Measurements from ENCODE around the gene PCNX2.

DNA sequence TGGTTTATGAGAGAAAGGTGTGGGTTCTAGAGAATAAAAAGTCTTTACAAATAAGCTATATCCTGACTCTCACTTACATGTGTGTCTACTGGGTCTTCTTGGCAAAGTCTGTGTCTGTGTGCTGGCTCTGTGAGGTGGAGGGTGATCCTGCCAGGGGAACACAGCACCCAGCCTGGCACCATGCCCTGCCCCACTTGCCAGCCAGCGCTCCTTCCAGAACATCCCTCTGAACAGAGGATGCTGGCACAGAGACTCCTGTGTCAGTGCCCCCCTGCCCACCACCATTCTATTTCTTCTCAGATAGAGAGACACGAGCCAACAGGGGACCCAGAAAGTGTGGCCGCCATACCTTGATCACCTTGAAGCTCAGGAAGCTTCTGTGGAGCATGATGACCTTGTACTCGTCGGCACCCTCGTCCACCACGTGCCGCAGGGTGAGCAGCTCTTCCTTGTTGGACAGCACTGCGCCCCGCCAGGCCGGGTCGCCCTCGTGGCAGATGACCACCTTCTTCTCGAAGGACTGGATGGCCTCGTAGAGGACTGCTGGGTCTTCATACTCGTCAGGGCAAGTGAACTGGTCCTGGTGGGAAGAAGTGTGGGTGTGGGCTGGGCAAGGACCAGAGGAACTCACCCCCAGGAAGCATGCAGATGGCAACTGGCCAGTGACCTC, 295.4 kb downstream of the PCNX2 start:
- TF ChIP-seq REST (IDR thresholded peaks at IDR 0.05; ENCODE audit: insufficient read depth in 1 of 2, low read depth in 2 of 2, low read length in 2 of 2) (no peak), FOXP2 (optimal IDR thresholded peaks at IDR 0.05; ENCODE audit: borderline replicate concordance, extremely low read depth, extremely low read length, insufficient read depth) (no peak), SIN3A (IDR thresholded peaks at IDR 0.05; ENCODE audit: borderline replicate concordance, insufficient read depth, low read length) (no peak)

Data from PFSK-1 (cell line).